Body of pancreas (tissue), 4 donors: Measurements from ENCODE around the gene FUT9.

Experiments
- CTCF ChIP-seq, 7 experiments: fragments of 450-650 bp in 4 of 7; fragments of 200-600 bp in 3 of 7; sonication (generic) in 3 of 7; IDR thresholded peaks; one replicate each; pipeline ENCODE4 v1.5.1; 2016 to 2019; ENCODE audit warnings: antibody characterized with exemption in 7 of 7
- POLR2A ChIP-seq, 3 donors: fragments of 450-650 bp; IDR thresholded peaks; one replicate each; pipeline ENCODE4 v1.6.1; 2016; ENCODE audit warnings: antibody characterized with exemption in 3 of 3, mild to moderate bottlenecking in 2 of 3

DNA sequence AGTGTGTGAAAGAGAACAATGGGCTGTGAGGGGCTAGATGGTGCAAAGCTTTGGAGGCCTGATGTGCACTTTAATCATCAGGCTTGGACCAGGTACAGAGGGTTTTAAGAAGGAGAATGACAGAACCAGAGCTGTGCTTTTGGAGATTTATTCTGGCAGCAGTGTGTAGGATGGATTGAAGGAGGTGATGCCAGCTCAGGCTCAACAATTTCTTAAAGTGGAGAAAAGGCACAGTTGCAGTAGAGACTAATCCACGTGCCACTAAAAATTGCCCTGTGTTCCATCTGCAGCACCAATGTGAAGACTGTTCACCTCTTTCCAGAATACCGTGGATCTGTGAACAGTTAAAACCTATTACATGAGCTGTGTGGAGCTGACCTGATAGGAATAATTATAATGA, 134.7 kb downstream of the FUT9 start:
- TF ChIP-seq CTCF (IDR thresholded peaks at IDR 0.05) (no peak), POLR2A (IDR thresholded peaks at IDR 0.05) (no peak)
